SHP77 (cell line): ENCODE measurements around the gene SLC25A51.
"Not testable (repeated sequence)": the region's sequence is repeated elsewhere in the genome, so short reads cannot be mapped to it uniquely, and the experiment has no call there.

ENCODE experiments used
- DNase-seq, 2 experiments: peaks; one replicate each; lab custom pipeline; 2025; lab: John Stamatoyannopoulos, UW

Gene SLC25A51

DNA sequence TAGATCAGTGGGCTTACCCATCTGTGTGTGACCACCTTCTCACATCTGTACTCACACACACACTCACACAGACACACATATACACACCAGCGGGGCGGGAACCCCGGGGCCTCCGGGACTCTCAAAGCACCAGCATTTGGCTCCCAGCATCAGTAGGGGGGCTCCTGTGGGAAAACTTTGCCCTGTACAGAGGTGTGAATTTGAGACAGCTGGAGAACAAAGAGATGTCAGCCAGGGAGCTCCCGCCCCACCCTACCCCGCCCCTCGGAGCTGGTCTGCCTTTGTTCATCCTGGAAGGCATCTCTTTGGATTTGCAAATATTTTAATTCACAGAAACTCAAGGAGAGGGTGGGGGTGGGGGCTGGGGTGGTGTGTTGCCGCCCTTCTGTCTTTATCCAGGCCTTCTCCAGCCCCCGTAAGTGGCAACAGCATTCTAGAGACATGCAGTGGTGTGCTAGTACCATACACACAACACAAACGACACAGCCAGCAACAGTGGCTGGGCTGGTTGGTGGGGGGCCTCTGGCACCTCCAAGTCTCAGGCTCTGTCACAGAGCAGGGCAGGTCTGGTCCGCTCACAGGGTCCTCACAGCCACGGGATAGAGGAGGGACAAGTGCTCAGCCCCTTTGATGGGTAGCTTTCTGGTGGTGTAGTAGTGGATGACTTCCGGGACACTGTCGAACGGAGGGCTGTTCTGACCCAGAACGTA, 15.5 kb upstream of the SLC25A51 start:
- no peak for DNase-seq

DNA sequence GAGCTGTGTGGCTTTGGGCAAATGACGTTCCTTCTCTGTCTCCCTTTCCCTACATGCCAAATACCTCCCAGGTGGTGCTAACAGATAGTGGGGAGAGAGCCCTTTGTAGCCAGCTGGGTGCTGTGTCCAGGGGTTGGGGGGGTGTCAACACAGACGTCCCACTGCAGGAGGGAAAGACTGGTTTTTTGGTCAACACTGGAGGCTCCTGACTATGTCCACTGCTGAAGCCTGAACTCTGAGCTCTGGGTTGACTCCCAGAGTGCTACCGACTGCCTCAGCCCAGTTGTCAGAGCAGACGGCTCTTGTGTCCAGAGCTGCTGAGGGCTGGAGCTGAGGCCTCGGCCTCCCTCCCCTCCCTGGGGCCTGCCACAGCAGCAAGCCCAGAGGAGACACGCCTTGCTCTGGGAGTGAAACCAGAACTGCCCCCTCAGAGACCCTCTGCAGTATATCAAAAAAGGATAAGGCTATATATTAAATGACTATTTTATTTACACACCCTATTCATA, 14.8 kb upstream of the SLC25A51 start:
- DNase-seq = no peak

DNA sequence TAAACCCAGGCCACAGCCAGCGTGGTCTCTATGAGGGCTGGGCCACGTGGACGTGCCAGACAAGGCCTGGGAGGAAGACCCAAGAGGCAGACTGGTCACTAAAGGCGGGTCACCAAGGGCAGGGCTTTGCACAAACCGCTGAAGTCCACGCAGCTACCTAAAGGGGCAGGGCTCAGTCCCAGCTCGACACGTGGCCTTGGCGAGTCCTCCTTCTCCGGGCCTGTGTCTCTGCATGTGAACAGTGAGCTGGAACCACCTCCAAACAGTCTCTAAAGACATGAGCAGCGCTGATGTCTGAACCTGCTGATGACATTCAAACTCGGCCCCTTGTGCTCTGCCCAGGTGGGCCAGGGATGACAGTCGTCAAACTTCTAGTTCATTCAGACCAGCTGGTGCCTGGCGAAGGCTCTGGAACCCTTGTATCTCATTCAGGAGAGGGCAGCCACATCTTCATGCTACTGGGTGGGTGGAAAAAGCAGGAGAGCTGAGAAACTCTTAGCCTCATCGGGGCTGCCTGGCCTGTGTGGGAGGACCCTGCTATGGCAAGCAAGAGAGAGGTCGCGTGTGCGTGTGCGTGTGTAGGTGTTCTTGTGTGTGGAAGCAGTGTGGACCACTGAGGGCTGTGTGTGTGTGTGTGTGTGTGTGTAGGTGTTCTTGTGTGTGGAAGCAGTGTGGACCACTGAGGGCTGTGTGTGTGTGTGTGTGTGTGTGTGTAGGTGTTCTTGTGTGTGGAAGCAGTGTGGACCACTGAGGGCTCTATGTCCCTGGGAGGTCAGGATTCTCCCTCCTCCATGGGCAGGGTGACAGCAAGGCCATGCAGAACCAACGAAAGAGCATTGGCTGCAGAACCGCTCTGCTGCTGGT, 14.1 kb upstream of the SLC25A51 start:
- no peak for DNase-seq

DNA sequence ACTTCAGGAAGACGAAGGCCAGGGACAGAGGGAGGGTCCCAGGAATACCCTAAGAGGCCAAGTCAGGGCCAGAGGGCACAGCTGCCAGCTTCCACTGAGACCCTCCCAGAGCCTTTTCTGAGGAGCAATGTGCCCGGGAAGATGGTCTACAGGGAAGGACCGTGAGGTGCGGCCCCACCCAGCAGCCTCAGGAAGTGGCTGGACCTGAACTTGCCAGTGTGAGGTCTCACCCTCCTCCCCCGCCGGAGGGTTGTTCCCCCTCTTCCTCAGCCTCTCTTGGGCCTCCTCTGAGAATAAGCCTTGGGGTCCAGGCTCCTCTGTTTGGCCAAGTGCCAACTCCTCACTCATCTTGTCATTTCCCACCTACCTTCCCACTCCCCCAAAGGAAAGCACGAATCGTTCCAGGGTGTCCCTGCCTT, 13.4 kb upstream of the SLC25A51 start:
- no peak for DNase-seq

DNA sequence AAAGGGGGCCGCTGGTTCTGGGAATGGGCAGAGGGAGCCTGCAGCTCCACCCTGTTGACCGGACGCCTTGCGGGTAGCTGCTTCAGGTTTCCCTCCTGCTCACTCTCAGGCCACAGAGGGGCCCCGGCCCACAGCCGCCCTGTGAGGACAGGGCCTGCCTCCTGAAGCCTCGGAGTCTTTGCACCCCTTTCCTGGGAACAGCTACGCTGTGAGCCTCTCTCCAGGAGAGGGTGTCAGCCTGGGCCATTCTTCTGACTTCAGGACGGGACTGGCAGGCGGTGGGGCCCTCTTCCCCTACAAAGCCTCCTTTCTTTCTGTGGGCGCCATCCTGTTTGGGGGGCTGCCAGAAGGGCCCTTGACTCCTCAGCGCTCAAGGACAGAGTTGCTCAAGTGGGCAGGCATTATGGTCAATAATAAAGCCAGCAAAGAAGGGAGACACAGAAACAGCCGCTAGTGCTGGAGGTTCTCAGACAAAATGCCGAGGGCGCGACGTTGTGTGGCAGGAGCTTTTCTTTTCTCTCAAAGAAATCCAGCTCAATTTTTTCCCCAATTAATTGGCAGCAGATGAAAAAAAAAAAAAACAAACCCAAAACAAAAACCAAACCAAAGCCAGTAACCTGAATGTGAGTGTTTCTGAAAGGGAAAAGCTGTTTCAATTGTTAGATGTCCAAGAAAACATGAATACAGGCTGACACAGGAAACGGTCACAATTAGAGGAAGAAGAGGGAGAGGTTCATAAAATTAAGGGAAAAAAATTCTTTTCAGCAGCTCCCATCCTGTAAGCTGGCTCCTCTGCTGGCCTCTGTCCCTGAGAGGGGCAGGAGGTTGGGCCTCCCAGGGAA, 12.8 kb upstream of the SLC25A51 start:
- no peak for DNase-seq

DNA sequence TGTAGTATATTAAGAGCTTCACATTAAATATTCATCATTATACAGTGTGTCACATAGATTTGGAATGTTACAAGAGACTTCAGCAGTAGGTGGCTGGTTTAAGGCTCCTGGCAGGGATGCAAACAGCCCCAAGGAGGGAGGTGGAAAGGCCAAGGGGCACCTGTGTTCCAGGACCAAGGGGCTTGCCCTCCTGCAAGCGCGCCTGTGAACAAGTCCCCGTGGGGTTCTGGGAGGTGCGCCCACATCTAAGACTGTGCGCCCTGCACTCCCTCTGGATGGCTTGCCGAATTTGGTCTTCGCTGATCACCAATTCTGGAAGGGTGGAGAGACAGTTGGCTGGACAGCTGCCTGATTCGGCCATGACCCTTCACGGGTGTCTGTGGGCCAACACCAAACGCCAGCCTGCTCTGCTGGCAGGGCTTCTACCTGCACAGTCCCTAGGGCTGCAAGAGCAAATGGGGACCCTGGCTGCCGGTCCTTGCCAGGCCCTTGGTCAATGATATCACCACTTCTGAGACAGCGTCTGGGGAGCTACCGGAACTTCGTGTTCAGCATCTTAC, 12.1 kb upstream of the SLC25A51 start:
- no peak for DNase-seq

DNA sequence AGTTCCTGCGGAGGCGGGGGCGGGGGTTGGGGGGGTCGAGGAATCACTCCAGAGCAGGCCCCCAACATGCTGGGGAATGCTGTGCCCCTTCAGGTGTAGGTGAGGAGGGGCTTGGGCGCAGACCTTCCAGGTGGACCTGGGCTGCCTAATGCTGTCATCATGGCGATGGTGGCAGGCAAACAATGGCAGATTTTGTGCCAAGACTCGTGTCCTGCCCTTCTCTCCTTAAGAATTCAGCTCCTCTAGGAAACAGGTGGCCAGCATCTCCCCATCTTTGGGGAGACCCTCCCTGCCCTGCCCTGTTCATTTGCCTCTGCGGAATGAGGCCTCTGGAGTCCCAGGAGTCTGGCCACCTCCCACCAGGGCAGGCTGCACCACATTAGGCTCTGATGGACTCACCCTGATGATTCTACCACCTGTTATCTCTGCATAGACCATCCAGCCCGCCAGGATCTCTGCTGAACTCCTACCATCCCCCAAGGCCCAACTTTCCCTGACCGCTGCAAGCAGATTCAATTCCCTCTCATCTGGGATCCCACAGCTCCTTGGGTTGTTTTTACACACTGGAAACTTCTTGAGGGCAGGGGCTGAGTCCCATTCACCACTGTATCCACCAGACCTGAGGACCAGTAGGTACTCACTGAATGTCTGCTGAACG, 10.9 kb upstream of the SLC25A51 start:
- DNase-seq = no peak

DNA sequence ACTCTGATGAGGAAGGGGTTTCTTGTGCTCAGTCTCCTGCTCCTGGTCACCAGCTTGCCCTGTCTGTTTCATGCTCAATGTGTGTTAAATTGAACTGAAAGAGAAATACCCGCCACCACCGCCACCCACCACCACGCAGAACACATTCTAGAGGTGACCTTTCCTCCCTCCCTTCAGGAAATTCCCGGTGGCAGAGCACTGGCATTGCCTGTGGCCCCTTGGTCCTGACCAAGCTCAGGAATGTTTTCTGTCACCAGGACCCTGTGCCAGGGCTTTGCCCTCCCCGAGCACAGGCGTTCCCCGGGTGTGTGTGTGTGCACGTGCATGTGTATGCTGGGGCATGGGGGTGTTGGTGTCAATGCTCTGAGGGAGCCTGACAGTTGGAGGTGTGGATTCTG, 10.2 kb upstream of the SLC25A51 start:
- DNase-seq = no peak

DNA sequence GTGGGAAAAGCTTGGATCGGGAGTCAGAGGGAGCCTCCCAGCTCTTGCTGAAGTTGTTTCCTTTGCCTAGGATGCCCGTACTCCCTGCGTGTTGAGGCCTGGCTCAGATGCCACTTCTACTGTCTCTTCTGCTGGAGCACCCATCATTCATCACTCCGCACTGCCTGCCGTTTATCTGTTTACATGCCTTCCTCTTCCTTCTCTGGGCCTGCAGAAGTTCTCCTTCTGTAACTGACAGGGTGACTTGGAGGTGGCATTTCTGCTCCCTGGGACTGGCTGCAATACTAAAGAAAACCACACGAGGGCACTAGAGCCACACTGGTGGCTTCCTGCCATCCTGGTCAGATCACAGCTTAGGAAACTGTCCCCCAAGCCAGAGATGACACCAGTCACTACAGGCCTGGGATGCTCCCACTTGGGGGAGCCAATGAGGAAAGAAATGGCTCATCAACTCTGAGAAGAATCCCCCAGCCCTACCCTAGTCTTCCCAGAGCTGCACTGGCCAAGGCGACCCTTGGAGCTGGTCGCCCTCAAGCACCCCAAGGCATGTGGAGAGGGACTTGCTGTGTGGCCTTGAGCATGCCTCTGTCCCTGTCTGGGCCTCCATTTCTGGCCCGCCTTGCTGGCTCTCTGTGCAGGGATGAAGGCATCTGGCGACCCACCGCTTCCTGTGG, 9.7 kb upstream of the SLC25A51 start:
- peak; percentile 56 to 65 for DNase-seq

DNA sequence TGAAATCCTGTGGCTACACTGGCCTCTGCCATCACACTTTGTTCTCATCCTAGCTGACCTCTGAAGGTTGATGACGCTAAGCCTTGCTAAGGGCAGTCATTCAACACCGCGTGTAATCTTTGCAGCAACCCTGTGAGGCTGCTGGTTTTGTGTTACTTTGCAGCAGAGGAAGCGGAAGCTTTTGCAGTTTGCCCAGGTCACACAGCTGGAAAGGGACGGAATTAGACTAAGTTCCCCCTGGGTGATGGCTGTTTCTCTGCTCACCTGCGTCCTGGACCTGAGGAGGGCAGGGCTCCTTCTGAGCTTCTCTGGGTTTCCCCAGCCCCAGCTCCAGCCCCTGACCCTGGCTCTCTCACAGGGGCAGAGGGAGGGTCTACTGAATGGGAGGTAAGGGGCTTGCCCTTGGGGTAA, 7.3 kb upstream of the SLC25A51 start:
- DNase-seq = no peak

DNA sequence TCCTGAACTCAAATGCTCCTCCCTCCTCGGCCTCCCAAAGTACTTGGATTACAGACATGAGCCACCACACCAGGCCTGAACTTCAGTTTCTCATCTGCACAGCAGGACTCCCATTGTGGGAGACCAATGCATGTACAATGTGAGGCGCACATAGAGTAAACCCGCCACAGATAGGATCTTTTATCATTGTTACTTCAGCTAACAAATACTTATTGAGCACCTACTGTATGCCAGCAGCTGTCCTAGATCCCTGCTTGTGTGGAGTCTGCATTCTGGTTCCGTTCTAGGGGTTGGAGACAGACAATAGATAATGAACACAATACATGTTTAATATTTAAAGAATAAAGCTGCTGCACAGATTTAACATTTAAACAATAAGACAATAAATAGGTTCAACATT, 6.3 kb upstream of the SLC25A51 start:
- no peak for DNase-seq

DNA sequence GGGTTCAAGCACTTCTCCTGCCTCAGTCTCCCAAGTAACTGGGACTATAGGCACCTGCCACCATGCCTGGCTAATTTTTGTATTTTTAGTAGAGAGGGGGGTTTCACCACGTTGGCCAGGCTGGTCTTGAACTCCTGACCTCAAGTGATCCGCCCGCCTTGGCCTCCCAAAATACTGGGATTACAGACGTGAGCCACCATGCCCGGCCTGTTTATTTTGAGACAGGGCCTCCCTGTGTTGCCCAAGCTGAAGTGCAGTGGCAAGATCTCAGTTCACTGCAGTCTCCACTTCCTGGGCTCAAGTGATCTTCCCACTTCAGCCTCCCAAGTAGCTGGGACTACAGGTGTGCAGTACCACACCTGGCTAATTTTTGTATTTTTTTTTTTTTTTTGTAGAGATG, 5.9 kb upstream of the SLC25A51 start:
- DNase-seq = not testable (repeated sequence)

DNA sequence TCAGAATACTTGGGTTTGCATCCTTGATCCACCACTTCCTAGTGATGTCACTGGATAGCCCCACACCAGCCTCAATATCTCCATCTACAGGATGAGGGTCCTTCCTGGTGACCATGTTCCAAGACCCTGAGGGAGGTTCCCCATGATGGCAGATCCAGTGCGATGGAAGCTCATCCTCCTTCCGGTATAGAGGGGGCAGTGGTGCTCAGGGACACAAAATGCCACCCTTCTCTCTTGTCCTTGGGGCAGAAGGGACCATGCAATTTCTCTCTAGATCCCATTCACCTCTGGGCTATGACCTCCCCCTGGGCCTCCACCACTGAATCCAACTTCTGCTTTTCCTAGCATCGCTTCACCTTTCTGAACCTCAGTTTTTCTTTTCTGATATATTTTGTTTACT, 5.4 kb upstream of the SLC25A51 start:
- no peak for DNase-seq

DNA sequence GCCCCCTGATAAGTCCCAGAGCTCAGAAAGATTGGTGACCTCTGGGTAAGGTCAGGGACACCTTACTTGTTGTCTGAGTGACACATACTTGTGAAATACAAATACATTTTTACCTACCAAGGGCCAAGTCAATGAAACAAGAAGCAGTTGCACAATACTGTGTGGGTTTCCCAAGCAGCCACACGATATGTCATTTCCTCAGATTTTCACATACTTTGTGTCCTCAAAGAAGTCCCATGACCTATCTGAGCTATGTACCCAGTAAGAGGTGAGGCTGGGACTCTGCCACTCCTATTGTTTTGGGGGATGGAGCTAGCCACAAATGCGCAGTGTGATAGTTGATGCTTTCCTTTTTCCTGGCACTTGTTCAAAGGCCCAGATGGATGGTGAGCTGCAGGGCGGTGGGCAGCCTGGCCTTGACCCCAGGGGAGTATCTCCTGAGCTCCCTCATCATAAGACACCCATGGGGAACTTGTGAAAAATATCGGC, 4.8 kb upstream of the SLC25A51 start:
- DNase-seq = no peak

DNA sequence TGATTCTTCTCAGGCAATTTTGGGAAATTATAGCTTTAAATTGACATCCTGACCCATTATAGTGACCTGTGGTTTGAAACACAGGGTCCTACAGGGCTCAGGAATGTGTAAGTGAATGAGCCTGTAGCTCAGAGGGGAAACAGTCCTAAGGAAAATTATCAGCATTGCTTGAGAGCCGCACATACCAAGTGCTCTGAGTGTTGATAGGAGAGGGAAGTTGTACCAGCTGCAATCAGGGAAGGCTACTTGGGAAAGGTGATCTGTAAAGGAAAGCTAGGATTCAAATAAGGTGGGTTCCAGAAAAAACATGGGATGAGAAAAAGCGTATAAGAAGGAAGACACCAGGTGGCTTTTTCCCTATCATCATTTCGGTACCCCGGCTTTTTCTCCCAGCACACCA, 4.4 kb upstream of the SLC25A51 start:
- DNase-seq = no peak

DNA sequence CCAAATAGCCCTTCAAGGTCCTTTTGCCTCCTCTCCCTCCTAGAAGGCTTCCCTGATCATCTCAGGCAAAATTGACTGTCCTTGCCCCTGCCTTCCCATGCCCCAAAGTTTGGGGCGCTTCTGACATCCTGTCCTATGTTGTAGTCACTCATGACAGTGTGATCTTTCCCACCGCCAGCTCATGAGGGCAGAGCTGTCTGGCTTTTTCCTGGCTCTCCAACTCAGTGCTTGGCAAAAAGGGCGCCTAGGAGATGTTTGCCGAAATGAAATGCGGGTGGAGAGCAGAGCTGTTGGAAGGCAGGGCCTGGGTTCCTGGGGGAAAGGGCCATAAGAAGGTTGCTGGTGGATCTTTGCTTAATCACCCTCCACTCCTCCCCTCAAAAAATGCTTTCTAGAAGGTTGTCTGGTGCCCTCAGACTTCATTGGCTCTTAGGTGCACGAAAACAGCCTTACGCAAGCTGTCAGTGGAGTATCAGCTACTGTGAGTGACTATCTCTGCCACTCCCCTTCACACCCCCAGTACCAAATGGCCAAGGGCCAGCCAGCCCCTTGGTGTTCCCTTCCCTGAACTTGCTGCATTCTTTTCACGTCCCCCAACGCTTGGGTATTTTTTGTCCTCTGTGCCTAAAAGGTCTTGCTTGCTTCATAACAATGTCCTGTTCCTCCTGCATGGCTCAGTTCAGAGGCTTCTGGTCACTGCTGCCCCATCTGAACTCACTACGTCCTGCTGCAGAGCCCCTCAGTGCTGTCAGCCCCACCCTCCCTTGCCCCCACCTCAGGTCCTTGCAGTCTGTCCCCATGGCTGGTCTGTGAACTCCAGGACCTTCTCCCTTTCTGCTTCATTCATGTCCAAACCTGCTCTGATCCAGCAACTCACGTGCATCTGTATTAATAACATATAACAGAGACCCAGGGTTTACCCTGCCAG, 2.6 kb upstream of the SLC25A51 start:
- no peak for DNase-seq

DNA sequence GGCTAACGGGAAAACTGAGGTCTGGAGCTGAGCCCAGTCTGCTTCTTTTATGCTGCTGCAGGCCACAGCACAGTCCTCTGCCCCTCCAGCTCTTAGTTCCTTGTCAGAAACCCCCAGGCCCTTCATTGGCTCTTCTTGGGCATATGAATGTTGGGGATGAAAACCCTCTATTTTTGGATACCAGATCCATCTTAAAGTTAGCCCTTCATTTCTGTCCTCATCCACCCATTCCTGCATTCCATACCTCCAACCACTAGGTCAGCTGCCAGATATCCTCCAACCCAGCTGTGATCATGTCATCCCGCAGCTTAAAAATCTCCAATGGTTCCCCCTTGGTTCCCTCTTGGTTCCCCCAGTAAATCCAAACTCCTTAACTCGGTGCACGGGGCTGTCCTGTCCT, 1.8 kb upstream of the SLC25A51 start:
- DNase-seq = no peak

DNA sequence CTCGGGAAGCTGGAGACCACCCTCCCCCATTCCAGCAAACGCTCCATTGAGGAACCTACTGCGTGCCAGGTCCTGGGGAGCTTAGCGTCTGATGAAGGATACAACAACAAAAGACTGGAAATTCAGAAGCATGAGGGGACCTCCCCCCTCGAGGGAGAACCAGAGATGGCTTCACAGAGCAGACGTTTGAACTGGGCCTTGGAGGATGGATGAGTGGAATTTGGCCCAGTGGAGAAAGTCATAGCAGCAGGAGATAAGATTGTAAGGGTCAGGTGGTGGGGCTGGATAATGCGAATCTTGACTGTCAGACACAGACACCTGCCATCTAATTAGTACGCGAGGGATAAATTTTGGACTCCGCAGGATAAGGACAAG, 1.2 kb upstream of the SLC25A51 start:
- no peak for DNase-seq

DNA sequence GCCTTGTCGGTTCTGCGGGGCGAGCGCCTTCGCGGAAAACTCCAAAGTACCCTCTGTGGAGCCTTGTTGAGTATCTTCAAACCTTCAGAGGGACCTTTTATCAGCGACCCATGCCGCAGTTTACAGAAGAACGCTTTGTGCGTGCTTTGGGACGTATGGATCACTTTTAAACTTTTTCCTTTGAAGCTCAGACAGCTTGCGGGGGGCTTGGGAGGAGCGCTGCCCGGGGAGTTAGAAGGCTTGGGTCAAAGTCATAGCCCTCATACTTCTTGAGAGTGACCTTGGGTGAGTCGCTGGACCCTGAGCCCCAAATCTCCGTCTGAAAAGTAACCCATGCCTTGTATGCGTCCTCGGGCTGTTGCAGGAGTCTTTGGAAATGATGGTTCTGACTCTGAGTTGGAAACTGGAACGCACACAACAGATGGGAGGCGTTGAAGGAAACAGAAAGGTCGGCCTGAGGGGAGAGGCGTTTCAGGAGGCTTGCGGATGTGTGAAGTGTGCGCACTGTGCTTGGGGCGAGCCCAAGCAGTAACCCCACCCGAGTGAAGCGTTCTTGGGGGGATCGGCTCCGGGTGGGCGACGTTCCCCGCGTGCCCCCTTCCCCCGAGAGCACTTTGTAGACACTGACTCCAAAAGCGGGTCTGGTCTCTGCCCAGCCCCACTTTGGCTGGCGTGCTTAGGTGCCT, 661 bp upstream of the SLC25A51 start:
- DNase-seq = no peak
